GM23248 (cell line): ENCODE measurements around the gene SDC3. TPM values are rescaled to one million over a fixed set of nuclear protein-coding genes. Genes with fewer than 3 reads are reported as not detected.

Experiments
- DNase-seq: peaks from one replicate; pipeline ENCODE4 v3.0.0-alpha.2; 2015
- H2AFZ ChIP-seq: fragments of 200-600 bp; sonication (generic); 2 replicates; pipeline ENCODE4 v1.6.1; 2016; ENCODE audit warnings: antibody characterized with exemption
- H3F3A ChIP-seq: fragments of 200-600 bp; sonication (generic); 2 replicates; pipeline ENCODE4 v1.6.1; 2016; ENCODE audit warnings: mild to moderate bottlenecking, antibody characterized with exemption, mixed run types; ENCODE audit not compliant: insufficient read depth
- H3K27ac ChIP-seq: fragments of 200-600 bp; sonication (generic); 2 replicates; pipeline ENCODE4 v1.5.1; 2016; ENCODE audit warnings: mild to moderate bottlenecking
- H3K27me3 ChIP-seq: fragments of 200-600 bp; sonication (generic); replicated peaks from 2 replicates; pipeline ENCODE4 v1.6.1; 2016; ENCODE audit warnings: mild to moderate bottlenecking; ENCODE audit not compliant: insufficient read depth
- H3K36me3 ChIP-seq: fragments of 200-600 bp; sonication (generic); 2 replicates; pipeline ENCODE4 v1.6.1; 2016; ENCODE audit warnings: low read depth, mild to moderate bottlenecking
- H3K4me1 ChIP-seq: fragments of 200-600 bp; sonication (generic); 2 replicates; pipeline ENCODE4 v1.6.1; 2016; ENCODE audit warnings: mild to moderate bottlenecking; ENCODE audit not compliant: insufficient read depth
- H3K4me2 ChIP-seq: fragments of 200-600 bp; sonication (generic); one replicate; pipeline ENCODE4 v1.6.1; 2016; ENCODE audit warnings: mild to moderate bottlenecking; ENCODE audit not compliant: unreplicated experiment
- H3K4me3 ChIP-seq: fragments of 200-600 bp; sonication (generic); 2 replicates; pipeline ENCODE4 v1.5.1; 2016; ENCODE audit warnings: mild to moderate bottlenecking
- H3K79me2 ChIP-seq: fragments of 200-600 bp; sonication (generic); 2 replicates; pipeline ENCODE4 v1.6.1; 2016; ENCODE audit warnings: mild to moderate bottlenecking; ENCODE audit not compliant: insufficient read depth
- H3K9ac ChIP-seq: fragments of 200-600 bp; sonication (generic); 2 replicates; pipeline ENCODE4 v1.6.1; 2016; ENCODE audit warnings: mild to moderate bottlenecking
- H3K9me2 ChIP-seq: fragments of 200-600 bp; sonication (generic); 2 replicates; pipeline ENCODE4 v1.6.1; 2016; ENCODE audit warnings: mixed run types, mild to moderate bottlenecking, moderate library complexity; ENCODE audit not compliant: insufficient read depth
- H3K9me3 ChIP-seq: fragments of 200-600 bp; sonication (generic); one replicate; pipeline ENCODE4 v1.6.1; 2017; ENCODE audit warnings: low read depth
- H4K20me1 ChIP-seq: fragments of 200-600 bp; sonication (generic); 2 replicates; pipeline ENCODE4 v1.6.0; 2016; ENCODE audit not compliant: insufficient read depth
- EZH2 ChIP-seq: fragments of 200-600 bp; sonication (generic); IDR thresholded peaks from 2 replicates; pipeline ENCODE4 v1.6.1; 2018; ENCODE audit warnings: antibody characterized with exemption, mild to moderate bottlenecking; ENCODE audit not compliant: insufficient read depth, poor library complexity, severe bottlenecking
- EZH2phosphoT487 ChIP-seq: fragments of 200-600 bp; sonication (generic); IDR thresholded peaks from 2 replicates; pipeline ENCODE4 v1.6.1; 2018; ENCODE audit warnings: antibody characterized with exemption, moderate library complexity, mild to moderate bottlenecking, low read depth; ENCODE audit not compliant: insufficient read depth
- WGBS, 2 experiments: methylation state at CpG; one replicate each; pipeline ENCODE4 v1.1.6; 2015 to 2017; ENCODE audit warnings: low lambda C conversion rate in 2 of 2, low coverage in 1 of 2; ENCODE audit errors: missing lambda C conversion rate in 2 of 2; 5-methylcytosine and 5-hydroxymethylcytosine counted together
- in situ Hi-C: fragments of 300-500 bp; cut with MboI; formaldehyde crosslinking; loops from 2 replicates; pipeline ENCODE4 v1.15.0; 2020
- polyA plus RNA-seq: library from polyadenylated mRNA; unstranded; fragments of >200 nt; fragmentation: Nextera tagmentation; extraction: Ambion mirVana; gene quantifications from 2 replicates; pipeline ENCODE4 v1.2.1, GENCODE V29; 2016
- total RNA-seq: library from RNA; depleted of rRNA; stranded (reverse); fragments of >200 nt; shearing (Covaris generic); gene quantifications from 2 replicates; pipeline ENCODE4 v1.2.3, GENCODE V29; 2014

SDC3 gene
- total and polyA plus RNA-seq, 2 experiments from 2014 or later: 6.9 to 39.7 TPM

- no peak for TF ChIP-seq EZH2
- Histone ChIP-seq H3K4me3 (no peak overlapping the region), H3K4me2 (peak overlapping the region; percentile 23), H3K27me3 (no peaks in the 10 kb centered on the region), H3K79me2 (peaks cover 18% of the 10 kb centered on the region), H3K27ac (peak overlapping the region; percentile 56), H3K9me2 (no peaks in the 10 kb centered on the region), H3K9me3 (no peaks in the 10 kb centered on the region), H2AFZ (no peak overlapping the region), H4K20me1 (no peaks in the 10 kb centered on the region), H3K36me3 (no peaks in the 10 kb centered on the region), H3F3A (peaks cover 7% of the 10 kb centered on the region; the same call in 1 of the 2 replicates), H3K4me1 (peaks cover 19% of the 10 kb centered on the region), H3K9ac (peak overlapping the region; percentile 53; the same call in 1 of the 2 replicates)
- peak; percentile 71 for DNase-seq
- WGBS, 2 experiments: 76 to 78% methylated on average over 8 to 10 of the region's 10 CpGs
- in situ Hi-C loops: no loop called here
Observed at GRCh38 chr1:30887485-30888315, 20.9 kb downstream of the SDC3 start.

- Histone ChIP-seq H3K4me2 (no peak overlapping the region), H3K4me3 (no peak overlapping the region), H3K36me3 (no peaks in the 10 kb centered on the region), H3K79me2 (peaks cover 18% of the 10 kb centered on the region), H3F3A (peaks cover 7% of the 10 kb centered on the region; the same call in 1 of the 2 replicates), H3K27ac (no peak overlapping the region), H3K9ac (no peak overlapping the region), H3K9me2 (no peaks in the 10 kb centered on the region), H4K20me1 (no peaks in the 10 kb centered on the region), H3K27me3 (no peaks in the 10 kb centered on the region), H3K9me3 (no peaks in the 10 kb centered on the region), H3K4me1 (peaks cover 19% of the 10 kb centered on the region), H2AFZ (no peak overlapping the region)
- in situ Hi-C loops: no loop called here
- WGBS, 2 experiments: 79 to 83% methylated on average over 12 of the region's 12 CpGs
- TF ChIP-seq EZH2phosphoT487 (no peak), EZH2 (no peak)
- no peak for DNase-seq
Observed at GRCh38 chr1:30886710-30887428, 21.7 kb downstream of the SDC3 start.

- H4K20me1 ChIP-seq: no peaks in the 10 kb centered on the region
- in situ Hi-C loops: no loop called here
- TF ChIP-seq EZH2phosphoT487: no peak
- no peak overlapping the region for H3K4me3 ChIP-seq
- WGBS, 2 experiments: 85 to 96% methylated on average over 14 to 17 of the region's 17 CpGs
- no peaks in the 10 kb centered on the region for H3K9me2 ChIP-seq
- H3K27me3 ChIP-seq: no peaks in the 10 kb centered on the region
- H2AFZ ChIP-seq: no peak overlapping the region
- peaks cover 18% of the 10 kb centered on the region for H3K79me2 ChIP-seq
- H3K27ac ChIP-seq: no peak overlapping the region
- no peaks in the 10 kb centered on the region for H3K36me3 ChIP-seq
- H3K4me1 ChIP-seq: peaks cover 19% of the 10 kb centered on the region
- no peak overlapping the region for H3K9ac ChIP-seq
- no peaks in the 10 kb centered on the region for H3K9me3 ChIP-seq
- H3K4me2 ChIP-seq: no peak overlapping the region
- no peak for DNase-seq
- peaks cover 7% of the 10 kb centered on the region; the same call in 1 of the 2 replicates for H3F3A ChIP-seq
Observed at GRCh38 chr1:30885570-30886522, 22.7 kb downstream of the SDC3 start.

GRCh38 chr1:30884723-30885122 lies 23.8 kb downstream of the SDC3 start:
- Histone ChIP-seq H3K9me3 (no peaks in the 10 kb centered on the region), H3K9me2 (no peaks in the 10 kb centered on the region), H3K4me3 (no peak overlapping the region), H3K27ac (no peak overlapping the region), H4K20me1 (no peaks in the 10 kb centered on the region), H3K79me2 (peaks cover 14% of the 10 kb centered on the region), H3K4me2 (no peak overlapping the region), H3K9ac (no peak overlapping the region), H2AFZ (no peak overlapping the region), H3F3A (peaks cover 7% of the 10 kb centered on the region; the same call in 1 of the 2 replicates), H3K36me3 (no peaks in the 10 kb centered on the region), H3K4me1 (peaks cover 19% of the 10 kb centered on the region), H3K27me3 (no peaks in the 10 kb centered on the region)
- 94 to 98% methylated on average over 5 of the region's 5 CpGs for WGBS, 2 experiments
- in situ Hi-C loops: no loop called here
- no peak for TF ChIP-seq EZH2phosphoT487
- no peak for TF ChIP-seq EZH2
- no peak for DNase-seq
